Smooth muscle cell of the brain vasculature (primary cell): Measurements from ENCODE around the gene GNMT.
"Not testable (repeated sequence)": the region's sequence is repeated elsewhere in the genome, so short reads cannot be mapped to it uniquely, and the experiment has no call there.

Experiments used
- DNase-seq: peaks from one replicate; pipeline ENCODE4 v3.0.0-alpha.2; 2012; ENCODE audit warnings: low read depth, low spot score

GNMT gene

DNA sequence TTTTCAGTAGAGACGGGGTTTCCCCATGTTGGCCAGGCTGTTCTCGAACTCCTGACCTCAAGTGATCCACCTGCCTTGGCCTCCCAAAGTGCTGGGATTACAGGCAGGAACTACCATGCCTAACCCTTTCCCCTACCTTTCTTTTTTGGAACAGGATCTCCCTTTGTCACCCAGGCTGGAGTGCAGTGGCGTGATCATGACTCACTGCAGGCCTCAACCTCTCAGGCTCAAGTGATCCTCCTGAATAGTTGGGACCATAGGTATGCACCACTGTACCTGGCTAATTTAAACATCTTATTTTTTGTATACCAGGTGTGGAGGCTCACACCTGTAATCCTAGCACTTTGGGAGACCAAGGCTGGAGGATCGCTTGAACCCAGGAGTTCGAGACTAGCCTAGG, 19.2 kb upstream of the GNMT start:
- DNase-seq: not testable (repeated sequence)

DNA sequence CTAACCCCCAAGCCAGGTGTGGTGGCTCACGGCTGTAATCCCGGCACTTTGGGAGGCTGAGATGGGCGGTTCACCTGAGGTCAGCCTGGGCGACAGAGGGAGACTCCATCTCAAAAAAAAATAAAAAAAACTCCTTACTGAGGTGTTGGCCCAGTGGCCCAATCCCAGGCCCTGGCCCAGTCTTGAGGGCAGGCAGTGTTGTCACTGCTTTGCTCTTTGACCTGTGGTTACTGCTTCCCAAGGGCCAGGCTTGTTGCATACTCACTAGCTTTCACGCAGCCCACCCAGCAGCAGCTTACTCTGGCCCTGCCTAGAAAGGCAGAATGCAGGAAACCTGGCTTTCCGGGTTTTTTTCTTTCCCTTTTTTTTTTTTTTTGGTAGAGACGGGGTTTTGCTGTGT, 18.1 kb upstream of the GNMT start:
- no peak for DNase-seq

DNA sequence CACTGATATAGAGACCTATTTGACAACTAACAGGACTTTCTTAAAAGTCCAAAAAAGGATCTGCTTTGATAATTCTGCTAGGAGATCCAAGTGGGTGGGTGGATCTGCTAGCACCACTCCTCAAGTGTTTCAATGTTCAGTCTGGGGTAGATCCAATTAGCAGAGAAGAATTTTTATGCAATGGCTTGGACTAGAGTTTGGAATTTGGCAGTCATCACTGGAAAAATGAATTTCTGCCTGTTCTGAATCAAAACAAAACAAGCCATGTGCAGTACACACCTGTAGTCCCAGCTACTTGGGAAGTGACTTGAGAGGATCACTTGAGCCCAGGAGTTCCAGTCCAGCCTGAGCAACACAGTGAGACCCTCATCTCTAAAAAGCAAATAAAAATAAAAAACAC, 12.6 kb upstream of the GNMT start:
- no peak for DNase-seq

DNA sequence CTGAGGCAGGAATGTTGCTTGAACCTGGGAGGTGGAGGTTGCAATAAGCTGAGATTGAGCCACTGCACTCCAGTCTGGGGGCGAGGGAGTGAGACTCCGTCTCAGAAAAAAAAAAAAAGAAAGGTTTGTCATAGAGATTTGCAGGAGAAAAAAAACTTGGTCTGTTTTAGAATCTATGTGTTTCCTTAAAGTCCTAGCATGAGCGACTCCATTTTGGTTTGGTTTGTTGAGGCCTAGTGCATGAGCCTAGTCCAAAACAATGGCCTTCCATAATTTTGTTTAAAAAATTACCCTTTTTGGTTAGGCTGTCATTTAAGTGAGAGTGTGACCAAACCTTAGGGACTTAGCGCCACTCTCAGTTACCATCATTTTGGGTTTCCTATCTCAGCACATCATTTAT, 8.2 kb upstream of the GNMT start:
- no peak for DNase-seq

DNA sequence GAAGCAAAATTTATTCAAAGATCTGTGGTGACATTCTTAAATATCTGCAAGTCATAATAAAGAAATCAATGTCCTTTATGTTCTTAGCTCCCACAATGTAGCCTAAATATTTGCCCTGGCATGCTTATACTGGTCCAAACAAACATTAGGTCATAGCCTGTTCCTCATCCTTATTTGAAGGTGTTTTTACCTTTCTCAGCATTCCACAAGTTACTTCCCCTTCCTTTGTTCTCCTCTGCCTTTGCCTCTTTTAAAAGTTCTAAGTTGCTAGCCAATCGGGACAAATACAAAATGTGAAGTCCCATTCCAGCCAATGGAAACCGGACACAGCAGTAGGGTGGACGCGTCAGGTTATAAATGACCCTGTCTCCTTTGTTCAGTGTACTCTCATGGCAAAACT, 6.1 kb upstream of the GNMT start:
- not testable (repeated sequence) for DNase-seq

DNA sequence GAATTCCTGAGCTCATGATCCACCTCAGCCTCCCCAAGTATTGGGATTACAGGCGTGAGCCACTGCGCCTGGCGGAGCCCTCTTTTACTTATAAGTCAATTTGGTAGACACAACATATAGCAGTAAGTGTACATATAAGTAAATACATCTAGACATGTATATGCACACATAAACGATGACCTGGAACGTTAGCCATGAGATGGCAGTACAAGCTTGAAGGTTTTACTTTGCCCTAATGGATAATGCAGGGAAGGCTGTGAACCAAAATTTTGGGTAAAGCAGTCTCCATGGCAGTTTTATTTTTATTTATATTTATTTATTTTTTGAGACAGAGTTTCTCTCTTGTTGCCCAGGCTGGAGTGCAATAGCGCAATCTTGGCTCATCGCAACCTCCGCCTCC, 2.4 kb upstream of the GNMT start:
- no peak for DNase-seq

DNA sequence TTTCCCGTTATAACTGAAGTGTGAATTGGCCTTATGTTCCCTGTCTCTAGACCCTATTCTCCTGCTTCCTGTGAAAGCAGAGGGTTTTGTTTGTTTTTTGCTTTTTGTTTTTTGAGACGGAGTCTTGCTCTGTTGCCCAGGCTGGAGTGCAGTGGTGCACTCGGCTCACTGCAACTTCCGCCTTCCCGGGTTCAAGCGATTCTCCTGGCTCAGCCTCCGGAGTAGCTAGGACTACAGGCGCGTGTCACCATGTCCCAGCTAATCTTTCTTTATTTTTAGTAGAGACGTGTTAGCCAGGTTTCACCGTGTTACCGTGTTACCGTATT, 674 bp upstream of the GNMT start:
- no peak for DNase-seq

DNA sequence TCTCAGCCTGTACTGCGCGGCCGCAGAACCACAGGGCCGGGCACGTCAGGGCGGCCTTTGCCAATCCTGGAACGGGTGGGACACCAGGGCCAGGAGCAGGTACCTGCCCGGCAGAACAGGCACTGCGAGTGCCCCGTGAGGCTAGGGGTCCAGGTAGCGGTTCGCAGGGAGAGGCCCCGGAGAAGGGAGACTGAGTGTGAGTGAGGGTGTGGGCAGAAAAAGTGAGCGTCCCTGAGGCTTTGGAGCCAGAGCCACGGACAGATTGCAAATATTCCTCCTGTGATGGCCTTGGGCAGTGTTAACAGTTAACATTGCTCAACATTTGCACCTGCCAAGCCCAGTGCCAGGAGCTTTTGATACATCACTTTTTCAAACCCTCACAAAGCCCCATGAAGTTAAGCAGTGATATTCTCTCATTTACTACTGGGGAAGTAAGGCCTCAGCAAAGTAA, 491 bp downstream of the GNMT start:
- no peak for DNase-seq

DNA sequence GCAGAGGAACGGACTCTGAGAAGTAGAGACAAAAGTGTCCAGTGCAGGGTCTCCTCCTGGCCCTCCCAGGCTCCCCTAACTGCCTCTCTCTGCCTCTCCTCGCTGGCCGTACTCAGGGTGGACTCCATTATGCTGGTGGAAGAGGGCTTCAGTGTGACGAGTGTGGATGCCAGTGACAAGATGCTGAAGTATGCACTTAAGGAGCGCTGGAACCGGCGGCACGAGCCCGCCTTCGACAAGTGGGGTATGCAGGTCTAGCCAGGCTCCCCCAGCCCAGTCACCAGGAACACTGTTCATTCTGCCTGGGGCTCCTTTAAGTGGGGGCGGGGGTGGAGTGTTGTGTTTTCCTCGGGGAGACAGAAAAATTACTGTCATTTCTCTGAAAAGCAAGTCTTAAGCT, 1.5 kb downstream of the GNMT start:
- DNase-seq: no peak

DNA sequence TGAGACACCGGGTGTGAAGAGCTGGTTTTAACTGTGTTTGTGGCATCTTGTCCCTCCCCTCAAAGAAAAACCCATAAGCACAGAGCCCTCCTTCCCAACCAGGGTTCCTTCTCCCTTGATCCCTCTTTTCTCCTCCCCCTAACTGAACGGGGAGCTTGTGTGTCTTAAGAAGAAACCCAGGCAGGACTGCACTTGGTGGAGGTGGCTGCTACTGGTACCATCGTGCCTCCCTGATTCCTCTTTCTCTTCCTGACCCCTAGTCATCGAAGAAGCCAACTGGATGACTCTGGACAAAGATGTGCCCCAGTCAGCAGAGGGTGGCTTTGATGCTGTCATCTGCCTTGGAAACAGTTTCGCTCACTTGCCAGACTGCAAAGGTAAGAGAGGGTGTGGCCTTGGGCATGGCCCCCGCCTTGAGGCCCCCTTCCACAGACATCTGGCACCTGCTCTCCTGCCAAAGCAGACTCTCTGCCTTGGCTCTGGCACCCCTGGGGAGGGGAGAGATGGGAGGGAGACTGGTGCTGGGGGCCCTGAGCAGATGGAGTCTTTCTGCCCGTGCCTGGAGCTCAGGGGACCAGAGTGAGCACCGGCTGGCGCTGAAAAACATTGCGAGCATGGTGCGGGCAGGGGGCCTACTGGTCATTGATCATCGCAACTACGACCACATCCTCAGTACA, 2.1 kb downstream of the GNMT start:
- no peak for DNase-seq

DNA sequence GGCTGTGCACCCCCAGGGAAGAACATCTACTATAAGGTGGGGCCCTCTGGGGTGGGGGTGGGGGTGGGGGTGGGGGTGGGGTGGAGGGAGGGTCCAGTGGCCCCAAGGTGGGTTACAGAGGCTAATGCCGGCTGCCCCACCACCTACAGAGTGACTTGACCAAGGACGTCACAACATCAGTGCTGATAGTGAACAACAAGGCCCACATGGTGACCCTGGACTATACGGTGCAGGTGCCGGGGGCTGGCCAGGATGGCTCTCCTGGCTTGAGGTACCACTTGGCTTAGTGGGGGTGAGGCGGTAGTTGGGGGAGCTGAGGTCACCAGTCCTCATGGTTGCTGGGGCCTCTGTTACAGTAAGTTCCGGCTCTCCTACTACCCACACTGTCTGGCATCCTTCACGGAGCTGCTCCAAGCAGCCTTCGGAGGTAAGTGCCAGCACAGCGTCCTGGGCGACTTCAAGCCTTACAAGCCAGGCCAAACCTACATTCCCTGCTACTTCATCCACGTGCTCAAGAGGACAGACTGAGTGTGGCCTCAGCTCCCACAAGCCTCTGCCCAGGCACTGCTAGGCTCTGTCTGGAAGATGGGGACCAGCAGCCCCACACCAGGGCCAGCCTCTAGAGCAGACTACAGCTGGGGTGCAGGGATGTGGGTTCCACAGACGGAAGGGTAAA, 2.8 kb downstream of the GNMT start:
- DNase-seq: no peak

DNA sequence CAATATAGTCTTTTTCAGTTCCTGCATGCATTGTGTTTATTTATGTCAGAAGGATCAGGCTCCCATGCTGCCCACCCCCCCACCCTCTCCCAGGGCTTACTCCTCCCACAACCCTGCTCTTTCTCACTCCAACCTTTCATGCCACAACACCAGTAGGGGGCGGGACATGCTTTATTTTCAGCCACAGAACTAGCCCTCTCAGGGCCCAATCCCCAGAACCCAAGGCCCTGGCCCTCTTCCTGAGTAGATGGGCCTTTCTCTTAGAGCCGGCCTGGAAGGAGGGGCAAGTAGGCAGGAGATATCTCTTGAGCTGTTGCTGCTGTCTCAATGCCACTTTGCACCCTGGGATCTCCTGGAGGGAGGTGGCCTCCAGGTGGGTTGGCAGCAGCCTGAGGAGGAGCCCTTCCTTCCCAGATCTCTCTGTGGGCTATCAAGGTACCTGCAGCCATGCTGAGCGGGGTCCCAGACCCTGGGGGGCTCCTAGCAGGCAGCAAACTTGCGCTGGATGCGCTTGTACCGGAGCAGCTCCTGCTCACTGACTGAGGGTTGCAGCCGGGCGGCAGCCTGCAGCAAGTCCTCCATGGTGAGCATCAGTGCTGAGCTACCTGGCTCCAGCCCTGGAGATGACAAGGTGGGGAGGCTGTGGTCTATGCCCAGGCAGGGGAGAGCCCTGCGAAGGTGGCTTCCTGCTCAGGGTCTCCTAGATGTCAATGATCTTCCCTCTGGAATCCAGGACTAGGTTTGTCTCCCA, 3.5 kb downstream of the GNMT start:
- no peak for DNase-seq

DNA sequence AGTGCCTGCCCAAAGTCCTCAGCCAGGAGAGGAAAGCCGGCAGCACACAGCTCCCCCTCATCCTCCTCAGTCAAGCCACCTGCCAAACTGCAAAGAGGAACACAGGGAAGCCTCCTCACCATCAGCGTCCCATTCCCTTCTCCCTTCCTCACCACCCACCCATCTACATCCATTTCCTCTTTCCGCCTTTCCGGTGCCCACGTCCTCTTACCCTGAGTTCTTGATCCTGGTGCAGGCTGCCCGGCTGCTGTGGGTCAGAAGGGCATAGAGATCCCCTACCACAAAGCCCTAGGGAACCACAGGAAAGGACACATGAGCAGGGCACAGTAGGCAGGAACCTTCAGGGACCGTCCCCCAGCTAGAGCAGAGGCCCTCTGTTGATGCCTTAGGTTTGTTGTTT, 6.0 kb downstream of the GNMT start:
- DNase-seq: no peak

DNA sequence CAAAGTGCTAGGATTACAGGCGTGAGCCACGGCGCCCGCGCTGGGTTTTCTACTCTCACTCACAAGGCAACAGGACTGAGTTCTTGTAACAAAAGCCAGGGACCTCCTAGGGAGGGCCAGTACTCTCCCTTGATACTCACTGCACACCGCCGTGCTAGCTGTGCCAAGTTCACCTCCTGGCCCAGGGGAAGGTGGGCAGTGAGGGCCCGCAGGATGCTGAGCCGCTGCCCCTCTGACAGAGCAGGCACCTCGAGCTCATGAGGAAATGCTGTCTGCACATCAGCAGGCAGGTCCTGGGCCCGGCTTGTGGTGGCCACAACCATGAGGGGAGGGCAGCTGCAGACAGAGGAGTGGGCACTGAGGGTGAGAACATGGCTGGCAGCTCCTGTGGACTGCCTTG, 6.7 kb downstream of the GNMT start:
- no peak for DNase-seq

DNA sequence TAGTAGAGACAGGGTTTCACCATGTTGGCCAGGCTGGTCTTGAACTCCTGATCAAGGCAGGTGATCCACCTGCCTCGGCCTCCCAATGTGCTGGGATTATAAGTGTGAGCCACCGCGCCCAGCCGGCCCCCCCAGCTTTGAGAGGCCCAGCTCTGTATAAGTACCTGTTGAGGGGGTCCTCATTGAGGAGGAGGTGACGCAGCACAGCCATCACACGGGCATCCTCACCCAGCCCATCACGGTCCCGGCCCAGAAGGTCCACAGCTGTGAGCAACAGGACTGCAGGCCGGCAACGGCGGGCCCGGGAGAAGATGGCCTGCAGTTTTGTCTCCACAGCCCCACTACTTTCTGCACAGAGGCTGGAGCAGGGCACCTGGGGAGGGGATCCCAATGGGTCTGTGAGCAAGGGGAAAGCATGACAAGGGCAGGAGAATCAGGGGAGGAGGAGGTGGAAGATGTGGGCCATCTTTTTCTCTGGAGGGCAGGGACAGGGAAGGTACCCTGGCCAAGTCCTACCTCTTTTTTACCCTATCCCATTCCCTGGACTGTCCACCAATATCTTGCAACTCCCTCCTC, 7.7 kb downstream of the GNMT start:
- no peak for DNase-seq

DNA sequence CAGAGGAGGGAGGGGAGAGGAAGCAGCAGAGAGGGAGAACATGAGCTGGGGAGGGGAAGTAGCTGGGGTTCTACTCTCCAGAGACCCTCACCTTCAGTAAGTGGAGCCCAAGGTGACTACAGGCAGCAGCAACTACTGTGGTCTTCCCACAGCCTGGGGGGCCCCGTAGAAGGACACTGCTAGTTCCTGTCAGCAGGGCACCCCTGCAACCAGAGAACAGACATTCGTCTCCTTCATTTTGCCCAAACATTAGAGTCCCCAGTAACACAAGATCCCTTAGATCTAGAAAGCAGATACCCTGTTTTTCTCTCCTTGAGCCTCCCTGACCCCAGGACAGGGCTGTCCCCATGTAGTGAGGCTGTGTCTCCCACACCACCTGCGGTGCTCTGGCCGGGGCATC, 8.2 kb downstream of the GNMT start:
- DNase-seq: no peak

DNA sequence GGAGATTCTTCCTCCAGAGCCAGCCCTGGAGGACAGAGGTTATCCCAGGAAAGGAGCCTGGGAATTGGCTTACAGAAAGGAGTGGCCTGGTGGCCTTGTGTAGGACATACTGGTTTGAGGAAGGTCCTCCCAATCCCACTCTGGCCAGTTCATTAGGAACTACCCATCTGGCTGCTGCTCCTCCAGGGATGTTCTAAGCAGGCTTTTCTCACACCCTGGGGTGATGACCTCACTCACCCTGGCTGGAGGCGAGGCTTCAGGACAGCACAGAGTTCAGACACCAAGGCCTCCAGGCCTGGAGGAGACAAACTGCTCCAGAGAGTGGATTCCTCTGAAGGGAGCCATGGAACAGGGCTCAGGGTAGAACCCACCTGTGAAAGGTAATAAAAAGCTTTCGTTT, 8.9 kb downstream of the GNMT start:
- no peak for DNase-seq

DNA sequence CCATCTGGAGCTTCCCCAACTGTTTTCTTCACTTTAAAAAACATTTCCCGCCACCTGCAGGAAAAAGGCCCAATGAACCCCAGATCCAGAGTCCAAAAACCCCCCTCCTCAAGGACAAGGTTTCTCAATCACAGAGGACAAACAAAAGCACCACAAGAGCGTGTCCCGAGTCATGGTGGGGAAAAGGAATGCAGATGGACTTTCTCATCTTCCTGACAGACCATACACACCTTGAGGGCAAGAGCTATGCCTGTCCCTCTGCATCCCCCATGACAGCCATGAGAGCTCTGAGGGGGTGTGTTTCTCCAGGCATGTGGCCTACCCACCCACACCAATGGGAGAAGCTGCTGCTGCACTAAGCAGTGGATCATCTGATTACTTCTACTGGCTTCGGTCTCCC, 9.4 kb downstream of the GNMT start:
- DNase-seq: no peak

DNA sequence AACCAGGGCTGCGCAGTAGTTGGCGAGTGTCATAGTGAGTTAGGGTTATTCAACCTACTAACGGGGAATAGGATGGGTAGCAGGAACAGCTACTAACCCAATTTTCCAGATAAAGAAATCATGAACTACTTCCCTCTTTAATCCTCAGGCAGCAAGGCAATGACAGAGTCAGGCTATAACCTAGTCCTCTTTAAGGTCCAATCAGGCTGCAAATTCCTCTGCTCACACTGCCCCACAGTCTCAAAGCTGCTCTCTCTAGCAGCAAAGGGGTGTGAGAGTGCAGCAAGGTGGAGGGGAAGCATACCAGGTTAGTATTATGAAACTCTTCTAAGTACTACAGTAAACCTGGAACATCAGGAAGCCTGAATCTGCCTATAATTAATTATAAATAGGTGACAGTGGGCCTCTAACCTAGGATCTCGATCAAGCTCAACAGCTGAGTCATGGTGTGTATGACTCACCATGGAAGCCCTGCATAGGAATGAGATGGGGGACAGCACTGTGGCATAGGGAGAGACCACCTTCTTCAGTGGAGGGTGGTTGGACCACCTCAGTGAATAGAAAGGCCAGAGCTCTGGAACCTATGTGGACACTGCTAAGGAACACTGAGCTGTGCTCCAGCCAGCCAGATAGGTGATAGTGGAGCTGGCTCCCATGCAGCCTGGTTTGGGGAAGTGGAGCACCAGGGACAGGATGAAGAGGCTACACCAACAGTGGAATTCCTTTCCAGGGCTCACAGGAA, 10.5 kb downstream of the GNMT start:
- DNase-seq: no peak

DNA sequence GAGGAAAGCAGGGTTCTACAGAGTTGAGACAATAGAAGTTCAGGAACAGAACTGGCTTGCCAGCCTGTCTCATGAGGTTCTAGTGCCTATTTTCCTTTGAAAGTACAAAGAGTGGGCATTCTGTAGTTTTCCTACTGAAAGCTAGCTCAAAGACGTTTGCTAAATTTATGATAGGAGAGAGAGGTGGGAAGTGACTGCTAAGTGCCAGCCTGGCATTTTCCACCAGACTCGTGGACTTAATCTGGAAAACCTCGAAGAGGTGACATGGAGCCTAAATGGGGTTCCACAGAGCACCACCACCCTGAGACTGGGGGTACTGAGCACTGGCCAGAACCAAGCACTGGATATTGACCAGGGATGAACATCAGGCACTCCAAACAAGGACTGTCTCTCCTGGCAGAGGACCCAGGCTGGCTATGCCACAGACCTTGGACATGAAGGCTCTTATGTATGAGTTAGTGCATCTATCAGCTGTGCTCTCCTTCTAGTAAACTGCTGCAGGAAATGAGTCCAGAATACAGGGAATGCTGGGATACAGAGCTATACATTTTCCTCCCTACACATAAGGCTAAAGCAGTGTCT, 11.3 kb downstream of the GNMT start:
- no peak for DNase-seq

DNA sequence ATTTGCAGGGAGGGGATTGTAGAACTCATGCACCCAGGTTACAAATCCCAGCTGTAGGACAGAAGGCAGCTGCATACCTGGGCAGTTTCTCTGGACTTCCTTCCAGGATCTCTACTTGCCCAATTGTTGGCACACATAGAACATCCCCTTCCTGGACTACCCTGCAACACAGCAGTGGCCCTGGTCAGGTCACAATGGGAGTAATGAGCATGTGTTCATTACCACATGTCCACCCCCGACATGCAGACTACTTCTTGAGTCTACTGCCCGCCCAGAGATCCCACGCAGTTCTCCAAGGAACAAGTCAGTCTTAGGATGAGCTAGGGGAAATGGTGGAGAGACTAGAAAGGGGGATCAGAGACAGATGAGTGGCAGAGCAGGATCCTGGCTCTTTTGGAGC, 13.4 kb downstream of the GNMT start:
- DNase-seq: no peak
